Transverse colon (tissue), 4 donors: ENCODE data around the gene SNORC. TPM values are rescaled to one million over a fixed set of nuclear protein-coding genes. Genes with fewer than 3 reads are reported as not detected.

Experiments
- DNase-seq: peaks from one replicate; pipeline ENCODE4 v3.0.0-alpha.2; 2019
- H3K27ac ChIP-seq, 4 donors: fragments of 200-600 bp; sonication (generic); 2 replicates each; pipeline ENCODE4 v1.5.1; 2016 to 2018; ENCODE audit warnings: inconsistent platforms in 4 of 4
- H3K27me3 ChIP-seq: fragments of 200-600 bp; sonication (generic); 2 replicates; pipeline ENCODE4 v1.5.1; 2017; ENCODE audit warnings: inconsistent platforms
- H3K36me3 ChIP-seq, 4 donors: fragments of 200-600 bp; sonication (generic); 2 replicates each; pipeline ENCODE4 v1.5.1; 2017 to 2019; ENCODE audit warnings: inconsistent platforms in 4 of 4
- H3K4me1 ChIP-seq, 4 donors: fragments of 200-600 bp; sonication (generic); 2 replicates each; pipeline ENCODE4 v1.5.1; 2017 to 2020; ENCODE audit warnings: inconsistent platforms in 4 of 4
- H3K4me3 ChIP-seq, 4 donors: fragments of 200-600 bp; sonication (generic); 1 replicate in 1 of 4; 2 replicates in 3 of 4; pipeline versions ENCODE4 v1.5.1 to v1.6.1; 2017 to 2019; ENCODE audit warnings: inconsistent platforms in 4 of 4
- H3K9me3 ChIP-seq, 2 donors: fragments of 200-600 bp; sonication (generic); 2 replicates each; pipeline ENCODE4 v1.5.1; 2017 to 2019; ENCODE audit warnings: inconsistent platforms in 2 of 2
- CTCF ChIP-seq, 5 experiments: fragments of 200-600 bp in 3 of 5; fragments of 450-650 bp in 2 of 5; sonication (generic) in 3 of 5; IDR thresholded peaks; 1 replicate in 2 of 5; 2 replicates in 3 of 5; pipeline ENCODE4 v1.5.1; 2016 to 2017; ENCODE audit warnings: antibody characterized with exemption in 5 of 5, inconsistent platforms in 3 of 5, mild to moderate bottlenecking in 2 of 5, moderate library complexity in 1 of 5
- EP300 ChIP-seq: sonication (generic); formaldehyde crosslinking; IDR thresholded peaks from one replicate; pipeline ENCODE4 v1.6.1; 2017; ENCODE audit warnings: antibody characterized with exemption, low read depth
- POLR2A ChIP-seq: fragments of 450-650 bp; IDR thresholded peaks from one replicate; pipeline ENCODE4 v1.6.1; 2016; ENCODE audit warnings: antibody characterized with exemption, mild to moderate bottlenecking, moderate library complexity
- POLR2AphosphoS5 ChIP-seq, 3 donors: sonication (generic); formaldehyde crosslinking; IDR thresholded peaks; one replicate each; pipeline ENCODE4 v1.6.1; 2016; ENCODE audit warnings: antibody characterized with exemption in 3 of 3
- WGBS, 2 donors: methylation state at CpG; one replicate each; pipeline ENCODE4 v1.1.5; 2018; ENCODE audit warnings: low coverage in 1 of 2; 5-methylcytosine and 5-hydroxymethylcytosine counted together
- in situ Hi-C, 4 donors: fragments of 200-750 bp; cut with MboI; loops; one replicate each; pipeline versions ENCODE4 v1.15.0 to v1.15.1; 2017; ENCODE audit warnings: low sequenced_read_pairs in 3 of 4, low pct_ligation_motif_present in 1 of 4, low pct_unique_long_range_greater_than_20kb in 1 of 4
- intact Hi-C: fragments of 100-400 bp; cut with DNase I; formaldehyde crosslinking; loops from one replicate; pipeline ENCODE4 v1.15.1; 2023; ENCODE audit warnings: low total_unique reads
- total RNA-seq, 4 donors: library from RNA; depleted of rRNA; stranded (reverse); fragments of >200 nt; gene quantifications; one replicate each; pipeline ENCODE4 v1.1.0, GENCODE V29; 2016

The SNORC gene
- total RNA-seq, 4 donors from 2014 or later: 13.9 to 45.6 (median 17.2) TPM

- no peak overlapping the region for H3K4me3 ChIP-seq
- H3K36me3 ChIP-seq: no peaks in the 10 kb centered on the region
- DNase-seq: no peak
- WGBS, 2 donors: 81% methylated on average over 6 of the region's 6 CpGs; no CpG with 5 or more reads in 1 of the 2 donors
- H3K27ac ChIP-seq: no peak overlapping the region
- H3K4me1 ChIP-seq: no peaks in the 10 kb centered on the region
- H3K27me3 ChIP-seq: peaks cover 17% of the 10 kb centered on the region
- peaks cover 0 to 9% of the 10 kb centered on the region in 2 donors for H3K9me3 ChIP-seq
- in situ Hi-C loops (no loop called here), intact Hi-C loops (no loop called here)
- no peak for TF ChIP-seq POLR2AphosphoS5 (IDR thresholded peaks at IDR 0.05)
- TF ChIP-seq EP300: no peak
- no peak for TF ChIP-seq CTCF (IDR thresholded peaks at IDR 0.05)
- TF ChIP-seq POLR2A: no peak
Measured at GRCh38 chr2:232910376-232910775, 40.3 kb downstream of the SNORC start.

GRCh38 chr2:232911712-232912277, 41.7 kb downstream of the SNORC start:
- no peaks in the 10 kb centered on the region for H3K4me1 ChIP-seq
- no peaks in the 10 kb centered on the region for H3K36me3 ChIP-seq
- TF ChIP-seq POLR2AphosphoS5 (IDR thresholded peaks at IDR 0.05) (no peak), POLR2A (no peak), EP300 (no peak), CTCF (IDR thresholded peaks at IDR 0.05) (no peak)
- intact Hi-C loops (no loop called here), in situ Hi-C loops (no loop called here)
- H3K4me3 ChIP-seq: no peak overlapping the region
- no peak overlapping the region for H3K27ac ChIP-seq
- H3K9me3 ChIP-seq: peaks cover 0 to 9% of the 10 kb centered on the region in 2 donors
- no peak for DNase-seq
- H3K27me3 ChIP-seq: peaks cover 17% of the 10 kb centered on the region
- 68 to 73% methylated on average over 1 of the region's 1 CpG for WGBS, 2 donors

GRCh38 chr2:232913903-232914302, 43.8 kb downstream of the SNORC start:
- intact Hi-C loops (no loop called here), in situ Hi-C loops (no loop called here)
- Histone ChIP-seq H3K27me3 (peaks cover 9% of the 10 kb centered on the region), H3K4me3 (no peak overlapping the region), H3K9me3 (peaks cover 0 to 9% of the 10 kb centered on the region in 2 donors), H3K4me1 (no peaks in the 10 kb centered on the region), H3K27ac (no peak overlapping the region), H3K36me3 (no peaks in the 10 kb centered on the region)
- TF ChIP-seq EP300 (no peak), CTCF (IDR thresholded peaks at IDR 0.05) (no peak), POLR2A (no peak), POLR2AphosphoS5 (IDR thresholded peaks at IDR 0.05) (no peak)
- WGBS, 2 donors: 58 to 69% methylated on average over 2 of the region's 2 CpGs
- DNase-seq: no peak

- in situ Hi-C loops: no loop called here
- WGBS, 2 donors: 93 to 96% methylated on average over 6 of the region's 6 CpGs
- TF ChIP-seq CTCF (IDR thresholded peaks at IDR 0.05) (no peak), EP300 (no peak), POLR2AphosphoS5 (IDR thresholded peaks at IDR 0.05) (no peak), POLR2A (no peak)
- Histone ChIP-seq H3K27me3 (peaks cover 7% of the 10 kb centered on the region), H3K36me3 (no peaks in the 10 kb centered on the region), H3K4me3 (no peak overlapping the region), H3K9me3 (no peaks in the 10 kb centered on the region), H3K4me1 (no peaks in the 10 kb centered on the region), H3K27ac (no peak overlapping the region)
- intact Hi-C loops: no loop called here
- no peak for DNase-seq
Measured at GRCh38 chr2:232919141-232919540, 49.1 kb downstream of the SNORC start.
